HG03025 (cell line): ENCODE results near the gene MAN1C1.

ENCODE experiments used
- ATAC-seq: cut with Tn5 transposase; IDR thresholded peaks from one replicate; pipeline ENCODE4 v1.9.1; 2021; ENCODE audit warnings: mild to moderate bottlenecking, moderate library complexity; ENCODE audit not compliant: unreplicated experiment, low FRiP score

Gene MAN1C1

DNA sequence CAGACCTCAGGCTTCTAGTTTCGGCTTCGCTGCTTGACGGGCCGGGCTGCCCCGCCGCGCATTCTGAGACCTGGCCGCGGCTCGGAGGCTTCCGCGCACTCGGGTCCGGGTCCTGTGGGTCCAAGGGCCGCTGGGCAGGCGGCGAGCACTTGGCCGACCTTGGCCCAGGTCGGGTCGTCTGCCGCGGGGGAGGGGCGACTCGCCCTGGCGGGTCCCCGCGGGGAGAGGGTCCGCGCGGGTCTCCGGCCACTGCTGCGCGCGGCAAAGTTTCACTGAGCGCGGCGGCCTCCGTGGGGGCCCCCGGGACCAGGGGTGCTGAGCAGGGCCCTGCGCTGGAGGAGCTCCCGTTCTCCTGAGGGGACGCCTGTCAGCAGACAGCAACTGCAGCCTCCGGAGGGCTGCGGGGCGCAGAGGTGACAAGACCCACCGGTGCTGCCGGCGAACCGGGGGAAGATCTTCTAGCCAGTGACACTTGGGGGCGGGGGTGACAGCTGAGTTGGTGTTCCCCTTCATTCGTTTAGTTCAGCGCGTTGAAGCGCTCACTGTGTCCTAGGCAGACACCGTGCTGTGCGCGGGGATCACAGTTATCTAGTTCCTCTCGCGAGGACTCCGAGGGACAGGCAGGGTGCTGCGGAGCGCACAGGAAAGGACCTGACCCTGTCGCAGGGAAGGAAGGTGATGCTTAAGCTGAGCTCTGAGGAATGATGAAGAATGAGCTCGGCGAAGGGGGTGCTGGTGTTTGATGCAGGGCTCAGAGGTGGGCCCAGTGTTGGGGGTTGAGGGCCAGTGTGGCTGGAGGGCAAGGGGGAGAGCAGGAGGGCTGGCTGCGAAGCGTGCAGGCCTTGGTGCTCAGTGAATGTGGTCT, 203.9 kb downstream of the MAN1C1 start:
- ATAC-seq: peak; percentile 24

DNA sequence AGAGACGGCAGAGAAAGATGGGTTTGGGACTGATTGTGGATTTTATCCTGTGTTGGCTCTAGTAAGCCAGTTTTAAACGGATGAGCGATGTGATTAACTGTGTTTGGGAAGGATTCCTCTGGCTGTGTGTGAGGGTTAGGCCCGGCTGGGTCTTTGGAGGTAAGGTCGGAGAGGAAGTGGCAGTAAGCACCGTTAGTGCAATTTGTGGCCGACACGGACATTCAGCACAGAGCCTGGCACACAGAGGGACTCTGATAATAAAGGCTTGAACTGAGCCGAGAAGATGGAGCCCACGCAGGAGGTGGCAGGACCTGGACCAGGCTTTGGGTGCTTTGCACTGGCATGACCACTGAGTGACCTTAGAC, 204.5 kb downstream of the MAN1C1 start:
- ATAC-seq: no peak

DNA sequence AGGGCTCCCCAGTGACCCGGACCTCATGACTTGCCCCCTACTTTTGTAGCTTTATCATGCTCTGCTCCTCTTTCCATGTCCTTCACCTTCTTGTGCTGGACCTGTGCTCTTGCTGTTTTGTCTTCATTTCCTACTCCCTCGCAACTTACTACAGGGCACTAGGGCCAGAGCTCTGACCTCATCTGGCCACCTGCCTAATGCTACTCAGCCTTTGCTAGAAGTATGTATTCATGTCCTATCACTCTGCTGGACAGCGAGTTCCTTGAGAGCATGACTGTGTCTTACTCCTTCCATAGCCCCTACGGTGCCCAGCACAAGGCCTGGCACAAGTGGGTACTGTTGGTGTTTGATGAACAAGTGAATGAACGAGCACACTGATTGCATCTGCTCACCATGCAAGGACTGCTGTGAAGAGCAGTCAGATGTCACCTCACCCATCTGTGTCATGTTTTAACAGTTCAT, 205.1 kb downstream of the MAN1C1 start:
- ATAC-seq: no peak

DNA sequence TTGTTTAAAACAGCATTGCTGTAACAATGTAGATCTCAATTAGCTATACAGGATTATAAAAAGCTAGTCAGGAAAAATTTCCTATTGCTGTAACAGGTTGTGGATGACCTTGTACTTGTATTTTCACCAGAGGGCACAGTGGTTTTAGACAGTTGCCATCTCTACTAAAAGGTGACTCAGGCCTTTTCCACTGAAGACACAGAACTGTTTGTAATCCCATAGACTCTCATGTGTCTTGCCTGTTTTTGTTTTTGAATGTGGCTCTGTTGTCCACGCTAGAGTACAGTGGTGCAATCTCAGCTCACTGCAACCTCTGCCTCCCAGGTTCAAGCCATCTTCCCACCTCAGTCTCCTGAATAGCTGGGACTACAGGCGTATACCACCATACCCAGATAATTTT, 209.0 kb downstream of the MAN1C1 start:
- ATAC-seq: no peak

DNA sequence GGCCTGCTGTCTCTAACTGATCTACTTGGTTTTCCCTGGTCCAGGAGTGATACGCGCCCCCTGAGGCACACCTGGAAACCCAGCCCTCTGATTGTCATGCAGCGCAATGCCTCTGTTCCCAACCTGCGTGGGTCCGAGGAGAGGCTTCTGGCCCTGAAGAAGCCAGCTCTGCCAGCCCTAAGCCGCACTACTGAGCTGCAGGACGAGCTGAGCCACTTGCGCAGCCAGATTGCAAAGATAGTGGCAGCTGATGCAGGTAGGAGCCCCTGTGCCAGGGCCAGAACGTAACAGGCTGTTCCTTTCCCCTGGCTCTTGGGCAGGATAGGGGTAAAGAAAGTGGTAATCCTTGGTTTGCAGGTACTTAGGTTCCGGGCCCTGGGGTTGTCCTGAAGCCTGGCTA, 210.0 kb downstream of the MAN1C1 start:
- ATAC-seq: no peak

DNA sequence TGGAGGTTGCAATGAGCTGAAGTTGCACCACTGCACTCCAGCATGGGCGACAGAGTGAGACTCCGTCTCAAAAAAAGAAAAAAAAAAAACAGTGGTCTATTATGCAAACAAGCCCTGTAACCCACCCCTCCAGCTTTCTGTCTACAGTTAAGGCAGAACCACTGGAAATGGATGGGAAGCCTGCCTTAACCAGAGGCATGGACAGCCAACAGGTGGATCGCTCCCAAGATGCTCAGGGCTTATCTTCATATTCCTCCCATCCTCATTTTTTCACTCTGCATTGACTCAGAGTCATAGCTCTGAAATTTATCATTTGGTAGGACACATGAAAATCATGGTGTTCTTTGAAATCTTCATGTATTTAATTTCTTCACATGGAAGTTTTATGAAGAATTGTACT, 211.9 kb downstream of the MAN1C1 start:
- no peak for ATAC-seq

DNA sequence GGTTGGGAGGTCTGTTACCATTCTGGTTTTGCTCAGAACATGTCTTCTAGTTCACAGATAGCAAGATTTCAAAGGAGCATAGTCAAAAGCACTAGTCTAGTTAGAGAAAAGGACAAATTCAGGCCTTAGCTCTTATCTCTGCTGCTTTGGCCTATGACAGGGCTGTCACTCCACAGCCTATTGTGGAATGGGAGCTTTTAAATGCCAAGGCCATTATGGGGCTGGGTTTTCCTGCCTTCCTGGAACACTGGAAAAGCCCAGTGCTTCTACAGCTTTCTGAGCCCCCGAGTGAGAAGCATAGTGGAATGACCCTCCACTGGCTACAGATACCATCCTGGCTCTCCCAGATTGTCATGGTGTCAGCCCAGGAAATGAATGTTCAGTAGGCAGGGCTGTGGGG, 212.5 kb downstream of the MAN1C1 start:
- ATAC-seq: no peak

DNA sequence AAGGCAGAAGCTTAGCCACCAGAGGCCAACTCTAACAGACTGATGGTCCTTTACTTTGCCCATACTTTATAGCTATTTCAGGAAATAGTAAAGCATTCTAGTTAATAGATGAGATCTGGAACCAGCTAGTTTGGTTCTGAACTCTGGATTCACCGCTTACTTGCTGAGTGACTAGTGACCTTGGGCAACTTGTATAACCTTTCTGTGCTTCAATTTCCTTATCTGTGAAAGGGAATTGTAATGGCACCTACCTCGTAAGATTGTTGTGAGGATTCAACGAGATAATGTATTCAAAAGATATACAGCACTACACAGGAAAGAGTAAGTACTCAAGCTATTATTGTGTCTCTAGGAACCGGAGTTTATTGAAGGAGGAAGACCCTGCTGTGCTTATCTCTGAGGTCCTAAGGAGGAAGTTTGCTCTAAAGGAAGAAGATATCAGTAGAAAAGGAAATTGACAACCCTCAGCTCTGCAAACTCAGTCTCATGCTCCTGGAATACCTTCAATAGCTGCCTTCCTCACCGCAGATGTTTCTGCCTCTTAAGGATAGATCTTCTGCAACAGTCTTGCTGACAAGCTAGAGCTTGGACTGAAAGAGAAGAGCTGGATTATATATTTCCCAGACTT, 215.1 kb downstream of the MAN1C1 start:
- no peak for ATAC-seq

DNA sequence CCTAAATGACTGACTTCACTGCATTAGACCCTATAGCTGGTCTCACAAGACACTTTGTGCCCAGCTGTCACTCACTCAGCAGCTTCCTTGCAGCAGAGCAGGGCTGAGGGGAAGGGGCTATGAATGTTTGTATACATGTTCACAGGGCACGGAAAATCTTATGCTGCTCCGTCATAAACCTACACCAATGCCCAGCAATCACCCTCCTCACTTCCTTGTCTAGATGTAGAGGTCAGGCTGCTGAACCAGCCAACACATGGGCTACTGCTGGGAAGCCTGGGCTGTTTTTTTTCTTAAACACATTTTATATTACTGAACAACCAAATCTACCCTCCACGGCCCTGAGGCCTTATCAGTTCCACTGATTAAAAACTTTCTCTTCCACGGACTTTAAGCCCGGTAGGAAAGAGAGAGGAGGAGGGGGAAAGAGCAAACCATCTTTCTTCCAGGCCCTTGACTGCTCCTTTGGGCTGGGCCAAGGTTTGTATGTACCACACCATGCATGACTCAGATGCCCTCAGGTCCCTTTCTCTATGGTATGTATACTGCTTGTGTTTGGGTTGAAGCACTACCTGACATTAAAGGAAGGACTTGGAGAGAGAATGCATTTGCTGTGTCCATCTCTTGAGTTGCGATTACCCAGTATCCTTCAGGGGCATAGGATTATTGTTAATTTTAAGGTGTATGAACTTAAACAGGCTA, 215.9 kb downstream of the MAN1C1 start:
- no peak for ATAC-seq

DNA sequence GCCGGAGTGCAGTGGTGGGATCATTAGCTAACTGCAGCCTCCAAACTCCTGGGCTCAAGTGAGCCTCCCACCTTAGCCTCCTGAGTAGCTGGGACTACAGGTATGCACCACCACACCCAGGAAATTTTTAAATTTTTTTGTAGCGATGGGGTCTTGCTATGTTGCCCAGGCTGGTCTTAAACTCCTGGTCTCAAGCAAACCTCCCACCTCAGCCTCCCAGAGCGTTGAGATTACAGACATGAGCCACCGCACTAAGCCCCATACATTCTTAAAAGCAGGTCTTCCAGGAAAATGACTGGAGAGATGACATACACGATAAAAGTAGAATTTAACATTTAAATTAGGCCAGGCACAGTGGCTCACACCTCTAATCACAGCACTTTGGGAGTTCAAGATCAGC, 216.6 kb downstream of the MAN1C1 start:
- ATAC-seq: no peak
